Activated CD4-positive, alpha-beta T cell treated with anti-CD3 and anti-CD28 coated beads for 4 hours (primary cell): ENCODE results near the gene PLA2G2F.

Source experiments
- DNase-seq, 2 donors: peaks; one replicate each; pipeline ENCODE4 v3.0.0-alpha.2; 2020

The PLA2G2F gene

GRCh38 chr1:20192871-20193411 lies 53.8 kb downstream of the PLA2G2F start:
- no peak for DNase-seq

- DNase-seq = no peak
Measured at GRCh38 chr1:20194224-20194623, 55.1 kb downstream of the PLA2G2F start.

- DNase-seq = peak; percentile 69 to 81
Measured at GRCh38 chr1:20194757-20195461, 55.8 kb downstream of the PLA2G2F start.

- no peak for DNase-seq
Measured at GRCh38 chr1:20195462-20195780, 56.3 kb downstream of the PLA2G2F start.

- no peak for DNase-seq
Measured at GRCh38 chr1:20197329-20197791, 58.2 kb downstream of the PLA2G2F start.

- no peak for DNase-seq
Measured at GRCh38 chr1:20198296-20198695, 59.2 kb downstream of the PLA2G2F start.

GRCh38 chr1:20198918-20199317 lies 59.8 kb downstream of the PLA2G2F start:
- DNase-seq = no peak

GRCh38 chr1:20199403-20199802 lies 60.3 kb downstream of the PLA2G2F start:
- no peak for DNase-seq

- no peak for DNase-seq
Measured at GRCh38 chr1:20199840-20200239, 60.7 kb downstream of the PLA2G2F start.
